ENCODE results near the gene DENND5A. TPM values are rescaled to one million over a fixed set of nuclear protein-coding genes. Genes with fewer than 3 reads are reported as not detected.

Gene DENND5A
- total and polyA plus RNA-seq, 9 of the 15 experiments (the other 6 are each of a cell fraction or from before 2014, with no cell fraction given) = 11.7 to 130 (median 46.3) TPM

GRCh38 chr11:9265211-9266131 lies at the start of gene DENND5A (continued):
- peak; percentile 84; the same call in 1 of the 2 replicates for TF ChIP-seq ZBTB7A (IDR thresholded peaks at IDR 0.05; ENCODE audit: borderline replicate concordance, control insufficient read depth, low read depth, low read length)
- TF ChIP-seq, protein P1, sequence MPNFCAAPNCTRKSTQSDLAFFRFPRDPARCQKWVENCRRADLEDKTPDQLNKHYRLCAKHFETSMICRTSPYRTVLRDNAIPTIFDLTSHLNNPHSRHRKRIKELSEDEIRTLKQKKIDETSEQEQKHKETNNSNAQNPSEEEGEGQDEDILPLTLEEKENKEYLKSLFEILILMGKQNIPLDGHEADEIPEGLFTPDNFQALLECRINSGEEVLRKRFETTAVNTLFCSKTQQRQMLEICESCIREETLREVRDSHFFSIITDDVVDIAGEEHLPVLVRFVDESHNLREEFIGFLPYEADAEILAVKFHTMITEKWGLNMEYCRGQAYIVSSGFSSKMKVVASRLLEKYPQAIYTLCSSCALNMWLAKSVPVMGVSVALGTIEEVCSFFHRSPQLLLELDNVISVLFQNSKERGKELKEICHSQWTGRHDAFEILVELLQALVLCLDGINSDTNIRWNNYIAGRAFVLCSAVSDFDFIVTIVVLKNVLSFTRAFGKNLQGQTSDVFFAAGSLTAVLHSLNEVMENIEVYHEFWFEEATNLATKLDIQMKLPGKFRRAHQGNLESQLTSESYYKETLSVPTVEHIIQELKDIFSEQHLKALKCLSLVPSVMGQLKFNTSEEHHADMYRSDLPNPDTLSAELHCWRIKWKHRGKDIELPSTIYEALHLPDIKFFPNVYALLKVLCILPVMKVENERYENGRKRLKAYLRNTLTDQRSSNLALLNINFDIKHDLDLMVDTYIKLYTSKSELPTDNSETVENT (CRISPR knock-in tag; IDR thresholded peaks at IDR 0.05) = peak; percentile 47; the same call in 1 of the 2 replicates
- peak in 2 of 3 experiments; percentile 6 to 10 for TF ChIP-seq YY1 (IDR thresholded peaks at IDR 0.05; ENCODE audit: borderline replicate concordance in 1 of 3, control insufficient read depth in 1 of 3, extremely low read depth in 1 of 3, insufficient read depth in 3 of 3, insufficient read length in 1 of 3, insufficient replicate concordance in 2 of 3, low read depth in 1 of 3, low read length in 2 of 3)
- TF ChIP-seq TAF7 (tag; IDR thresholded peaks at IDR 0.05) = no peak
- peak; percentile 44; the same call in 1 of the 2 replicates for TF ChIP-seq HCFC1 (IDR thresholded peaks at IDR 0.05; ENCODE audit: low read depth, low read length)
- TF ChIP-seq, protein P2, sequence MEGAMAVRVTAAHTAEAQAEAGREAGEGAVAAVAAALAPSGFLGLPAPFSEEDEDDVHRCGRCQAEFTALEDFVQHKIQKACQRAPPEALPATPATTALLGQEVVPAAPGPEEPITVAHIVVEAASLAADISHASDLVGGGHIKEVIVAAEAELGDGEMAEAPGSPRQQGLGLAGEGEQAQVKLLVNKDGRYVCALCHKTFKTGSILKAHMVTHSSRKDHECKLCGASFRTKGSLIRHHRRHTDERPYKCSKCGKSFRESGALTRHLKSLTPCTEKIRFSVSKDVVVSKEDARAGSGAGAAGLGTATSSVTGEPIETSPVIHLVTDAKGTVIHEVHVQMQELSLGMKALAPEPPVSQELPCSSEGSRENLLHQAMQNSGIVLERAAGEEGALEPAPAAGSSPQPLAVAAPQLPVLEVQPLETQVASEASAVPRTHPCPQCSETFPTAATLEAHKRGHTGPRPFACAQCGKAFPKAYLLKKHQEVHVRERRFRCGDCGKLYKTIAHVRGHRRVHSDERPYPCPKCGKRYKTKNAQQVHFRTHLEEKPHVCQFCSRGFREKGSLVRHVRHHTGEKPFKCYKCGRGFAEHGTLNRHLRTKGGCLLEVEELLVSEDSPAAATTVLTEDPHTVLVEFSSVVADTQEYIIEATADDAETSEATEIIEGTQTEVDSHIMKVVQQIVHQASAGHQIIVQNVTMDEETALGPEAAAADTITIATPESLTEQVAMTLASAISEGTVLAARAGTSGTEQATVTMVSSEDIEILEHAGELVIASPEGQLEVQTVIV (CRISPR knock-in tag; IDR thresholded peaks at IDR 0.05; ENCODE audit: borderline replicate concordance) = no peak
- no peak for TF ChIP-seq ZNF79 (CRISPR knock-in tag; IDR thresholded peaks at IDR 0.05; ENCODE audit: low read depth)
- TF ChIP-seq, protein P3, sequence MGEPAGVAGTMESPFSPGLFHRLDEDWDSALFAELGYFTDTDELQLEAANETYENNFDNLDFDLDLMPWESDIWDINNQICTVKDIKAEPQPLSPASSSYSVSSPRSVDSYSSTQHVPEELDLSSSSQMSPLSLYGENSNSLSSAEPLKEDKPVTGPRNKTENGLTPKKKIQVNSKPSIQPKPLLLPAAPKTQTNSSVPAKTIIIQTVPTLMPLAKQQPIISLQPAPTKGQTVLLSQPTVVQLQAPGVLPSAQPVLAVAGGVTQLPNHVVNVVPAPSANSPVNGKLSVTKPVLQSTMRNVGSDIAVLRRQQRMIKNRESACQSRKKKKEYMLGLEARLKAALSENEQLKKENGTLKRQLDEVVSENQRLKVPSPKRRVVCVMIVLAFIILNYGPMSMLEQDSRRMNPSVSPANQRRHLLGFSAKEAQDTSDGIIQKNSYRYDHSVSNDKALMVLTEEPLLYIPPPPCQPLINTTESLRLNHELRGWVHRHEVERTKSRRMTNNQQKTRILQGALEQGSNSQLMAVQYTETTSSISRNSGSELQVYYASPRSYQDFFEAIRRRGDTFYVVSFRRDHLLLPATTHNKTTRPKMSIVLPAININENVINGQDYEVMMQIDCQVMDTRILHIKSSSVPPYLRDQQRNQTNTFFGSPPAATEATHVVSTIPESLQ (CRISPR knock-in tag; IDR thresholded peaks at IDR 0.05) = no peak
- TF ChIP-seq PURB (CRISPR knock-in tag; IDR thresholded peaks at IDR 0.05; ENCODE audit: low read depth) = no peak
- peak; percentile 45; the same call in 1 of the 2 replicates for TF ChIP-seq SUPT5H (IDR thresholded peaks at IDR 0.05)
- TF ChIP-seq POLR2A (conservative IDR thresholded peaks at IDR 0.05) = peak; percentile 64
- TF ChIP-seq ZNF3 (CRISPR knock-in tag; IDR thresholded peaks at IDR 0.05) = no peak
- no peak for TF ChIP-seq ZNF311 (CRISPR knock-in tag; IDR thresholded peaks at IDR 0.05)
- peak; percentile 53; the same call in 1 of the 2 replicates for TF ChIP-seq KLF13 (tag; IDR thresholded peaks at IDR 0.05; ENCODE audit: borderline replicate concordance, low read depth)
- TF ChIP-seq CREB1 (IDR thresholded peaks at IDR 0.05) = peak; percentile 58; the same call in 1 of the 2 replicates
- TF ChIP-seq CREB1 (CRISPR knock-in tag; IDR thresholded peaks at IDR 0.05) = peak; percentile 51
- peak; percentile 86 for TF ChIP-seq JUND (IDR thresholded peaks at IDR 0.05; ENCODE audit: borderline replicate concordance, low read depth, low read length)
- TF ChIP-seq JUND (tag; IDR thresholded peaks at IDR 0.05; ENCODE audit: borderline replicate concordance, low read depth, low read length) = peak; percentile 85; the same call in 2 of the 3 replicates
- peak; percentile 45; the same call in 1 of the 2 replicates for TF ChIP-seq ESRRA (IDR thresholded peaks at IDR 0.05; ENCODE audit: borderline replicate concordance, low read depth)
